SK-N-SH (cell line): ENCODE results near the gene GRB7. TPM values are rescaled to one million over a fixed set of nuclear protein-coding genes. Genes with fewer than 3 reads are reported as not detected.

Experiments
- CTCF ChIA-PET: fragments of 300-600, 350-600 bp; formaldehyde crosslinking; extraction: SDS; loops from one replicate; lab custom pipeline; 2021; lab: Yijun Ruan, JAX
- POLR2A ChIA-PET: fragments of 350-600 bp; sonication (Branson Sonifier 250); formaldehyde crosslinking; extraction: SDS; loops from one replicate; lab custom pipeline; 2020; ENCODE audit warnings: antibody characterized with exemption, inconsistent platforms; lab: Yijun Ruan, JAX
- DNase-seq: peaks from one replicate; pipeline ENCODE4 v3.0.0; 2012
- H2AFZ ChIP-seq: fragments of 200-600 bp; sonication (generic); 2 replicates; pipeline ENCODE4 v1.8.1; 2016; ENCODE audit warnings: antibody characterized with exemption, mild to moderate bottlenecking, low read depth
- H3F3A ChIP-seq: fragments of 200-600 bp; sonication (generic); replicated peaks from 2 replicates; pipeline ENCODE3; 2016; ENCODE audit warnings: antibody characterized with exemption, mild to moderate bottlenecking; ENCODE audit not compliant: insufficient read depth
- H3K27ac ChIP-seq, 2 experiments: fragments of 200-500 bp in 1 of 2; fragments of 200-600 bp in 1 of 2; sonication (Bioruptor generic) in 1 of 2; sonication (generic), shearing (Covaris generic) in 1 of 2; 2 replicates each; pipeline versions ENCODE4 v1.5.1 to v1.6.1; 2014 to 2016; ENCODE audit warnings: low read depth in 2 of 2, inconsistent platforms in 1 of 2, low read length in 1 of 2, mild to moderate bottlenecking in 1 of 2, mixed read lengths in 1 of 2
- H3K27me3 ChIP-seq: fragments of 200-600 bp; sonication (generic), shearing (Covaris generic); 2 replicates; pipeline ENCODE4 v1.6.1; 2016; ENCODE audit warnings: mixed run types; ENCODE audit not compliant: insufficient read depth
- H3K36me3 ChIP-seq, 2 experiments: fragments of 200-500 bp in 1 of 2; fragments of 200-600 bp in 1 of 2; sonication (Bioruptor generic) in 1 of 2; sonication (generic) in 1 of 2; replicated peaks in 1 of 2; 2 replicates each; pipeline versions ENCODE3 to v1.5.1; 2014 to 2016; ENCODE audit warnings: low read length in 1 of 2, mild to moderate bottlenecking in 1 of 2; ENCODE audit not compliant: insufficient read depth in 2 of 2, control insufficient read depth in 1 of 2
- H3K4me1 ChIP-seq, 2 experiments: fragments of 200-500 bp in 1 of 2; fragments of 200-600 bp in 1 of 2; sonication (Bioruptor generic) in 1 of 2; sonication (generic), shearing (Covaris generic) in 1 of 2; 2 replicates each; pipeline versions ENCODE4 v1.5.1 to v1.6.1; 2014 to 2016; ENCODE audit warnings: low read depth in 1 of 2, low read length in 1 of 2, mixed run types in 1 of 2; ENCODE audit not compliant: insufficient read depth in 2 of 2, control insufficient read depth in 1 of 2
- H3K4me2 ChIP-seq: fragments of 200-600 bp; sonication (generic), shearing (Covaris generic); 2 replicates; pipeline ENCODE4 v1.6.1; 2017; ENCODE audit warnings: mixed run types
- H3K4me3 ChIP-seq, 2 experiments: fragments of 200-500 bp in 1 of 2; fragments of 200-600 bp in 1 of 2; sonication (Bioruptor generic) in 1 of 2; sonication (generic), shearing (Covaris generic) in 1 of 2; 2 replicates each; pipeline versions ENCODE4 v1.5.1 to v1.8.1; 2014 to 2016; ENCODE audit warnings: low read depth in 2 of 2, inconsistent platforms in 1 of 2, low read length in 1 of 2, mild to moderate bottlenecking in 1 of 2, mixed read lengths in 1 of 2, moderate library complexity in 1 of 2
- H3K79me2 ChIP-seq: fragments of 200-600 bp; sonication (generic); 2 replicates; pipeline ENCODE4 v1.8.1; 2017; ENCODE audit warnings: mild to moderate bottlenecking; ENCODE audit not compliant: insufficient read depth
- H3K9ac ChIP-seq: fragments of 200-600 bp; sonication (generic); 2 replicates; pipeline ENCODE4 v1.6.1; 2017; ENCODE audit warnings: mixed run types
- H3K9me2 ChIP-seq: fragments of 200-600 bp; sonication (generic); 2 replicates; pipeline ENCODE4 v1.6.1; 2017; ENCODE audit warnings: mixed run types
- H3K9me3 ChIP-seq: fragments of 200-600 bp; sonication (generic); 2 replicates; pipeline ENCODE4 v1.6.1; 2017; ENCODE audit warnings: mixed run types, mild to moderate bottlenecking, moderate library complexity
- H4K20me1 ChIP-seq: fragments of 200-600 bp; sonication (generic); 2 replicates; pipeline ENCODE4 v1.6.1; 2017; ENCODE audit warnings: mild to moderate bottlenecking, mixed run types; ENCODE audit not compliant: insufficient read depth
- CTCF ChIP-seq: fragments of 200-600 bp; sonication (generic); IDR thresholded peaks from 2 replicates; pipeline ENCODE4 v1.6.1; 2017; ENCODE audit warnings: antibody characterized with exemption, mild to moderate bottlenecking, moderate library complexity
- ELF1 ChIP-seq: IDR thresholded peaks from 2 replicates; pipeline ENCODE4 v1.4.0; 2012
- EP300 ChIP-seq, 2 experiments: IDR thresholded peaks; 2 replicates each; pipeline versions ENCODE4 v1.4.0 to v1.6.1; 2012; ENCODE audit warnings: borderline replicate concordance in 1 of 2, low read depth in 1 of 2, low read length in 1 of 2
- FOSL2 ChIP-seq: IDR thresholded peaks from 2 replicates; pipeline ENCODE4 v1.4.0; 2012; ENCODE audit warnings: low read depth, mild to moderate bottlenecking, moderate library complexity, borderline replicate concordance
- IRF3 ChIP-seq: fragments of 150-350 bp; IDR thresholded peaks from 2 replicates; pipeline ENCODE4 v1.6.1; 2016; ENCODE audit warnings: mild to moderate bottlenecking, low read depth, low read length
- JUND ChIP-seq: IDR thresholded peaks from 2 replicates; pipeline ENCODE4 v1.4.0; 2012
- MEF2A ChIP-seq: IDR thresholded peaks from 2 replicates; pipeline ENCODE4 v1.4.0; 2012; ENCODE audit warnings: low read depth, borderline replicate concordance
- NRF1 ChIP-seq: IDR thresholded peaks from 2 replicates; pipeline ENCODE4 v1.6.1; 2012; ENCODE audit warnings: low read depth, mild to moderate bottlenecking, low read length
- PBX3 ChIP-seq: IDR thresholded peaks from 2 replicates; pipeline ENCODE4; 2012
- POLR2AphosphoS5 ChIP-seq: IDR thresholded peaks from 2 replicates; pipeline ENCODE4 v1.6.1; 2012; ENCODE audit warnings: low read depth, low read length
- RAD21 ChIP-seq: IDR thresholded peaks from 2 replicates; pipeline ENCODE4 v1.6.1; 2012; ENCODE audit warnings: mild to moderate bottlenecking, low read length
- RCOR1 ChIP-seq: fragments of 150-350 bp; IDR thresholded peaks from 2 replicates; pipeline ENCODE4 v1.6.1; 2017; ENCODE audit warnings: antibody characterized with exemption, low read length
- SIN3A ChIP-seq: IDR thresholded peaks from 2 replicates; pipeline ENCODE4 v1.6.1; 2012; ENCODE audit warnings: low read depth, mild to moderate bottlenecking, low read length, moderate library complexity, borderline replicate concordance
- TAF1 ChIP-seq: IDR thresholded peaks from 2 replicates; pipeline ENCODE4 v1.6.1; 2012; ENCODE audit warnings: low read depth, mild to moderate bottlenecking, low read length, moderate library complexity, borderline replicate concordance
- TCF12 ChIP-seq: IDR thresholded peaks from 2 replicates; pipeline ENCODE4 v1.4.0; 2012
- TEAD4 ChIP-seq: IDR thresholded peaks from 2 replicates; pipeline ENCODE4 v1.4.0; 2012; ENCODE audit warnings: mild to moderate bottlenecking, borderline replicate concordance; ENCODE audit not compliant: insufficient read depth
- USF1 ChIP-seq: IDR thresholded peaks from 2 replicates; pipeline ENCODE4 v1.4.0; 2012; ENCODE audit warnings: low read depth, borderline replicate concordance
- ZBTB33 ChIP-seq: IDR thresholded peaks from 2 replicates; pipeline ENCODE4 v1.4.0; 2012; ENCODE audit warnings: low read depth, borderline replicate concordance
- WGBS: methylation state at CpG from one replicate; pipeline ENCODE4 v1.1.6; 2017; ENCODE audit warnings: low lambda C conversion rate; 5-methylcytosine and 5-hydroxymethylcytosine counted together
- polyA plus RNA-seq, 3 experiments: library from polyadenylated mRNA; depleted of rRNA; stranded (reverse); fragments of >200 nt; gene quantifications; 2 replicates each; pipeline ENCODE4 v1.2.3, GENCODE V29; 2012

GRB7 gene
- polyA plus RNA-seq, 1 of the 3 experiments (the other 2 are of a cell fraction): not detected

GRCh38 chr17:39739885-39740356 is 2.2 kb downstream of the GRB7 start:
- H4K20me1 ChIP-seq: no peaks in the 10 kb centered on the region
- H3K4me1 ChIP-seq: no peaks in the 10 kb centered on the region
- ChIA-PET POLR2A (no interaction called here), CTCF (interaction anchor here (1.5 kb wide), 1 partner anchor 10 kb away, joined by 5 read pairs; the partner anchor contains the start of gene MIEN1)
- WGBS: 61% methylated on average over 9 of the region's 9 CpGs
- DNase-seq: peak; percentile 22
- H3K27me3 ChIP-seq: 0 out of 2 replicates have a peak, but pooled peaks cover 7% of the 10 kb centered on the region
- H3K9me2 ChIP-seq: no peaks in the 10 kb centered on the region
- no peaks in the 10 kb centered on the region for H3K79me2 ChIP-seq
- no peaks in the 10 kb centered on the region for H3K9me3 ChIP-seq
- no peak overlapping the region for H3K9ac ChIP-seq
- H2AFZ ChIP-seq: no peak overlapping the region
- H3K4me2 ChIP-seq: no peak overlapping the region
- no peak overlapping the region for H3K4me3 ChIP-seq
- TF ChIP-seq PBX3 (no peak), JUND (no peak), MEF2A (no peak), RCOR1 (no peak), ZBTB33 (no peak), SIN3A (no peak), USF1 (no peak), TAF1 (no peak), IRF3 (no peak), POLR2AphosphoS5 (no peak), CTCF (no peak), TEAD4 (no peak), ELF1 (no peak), NRF1 (no peak), FOSL2 (no peak), TCF12 (no peak), RAD21 (no peak), EP300 (IDR thresholded peaks at IDR 0.05; ENCODE audit: borderline replicate concordance in 1 of 2, low read depth in 1 of 2, low read length in 1 of 2) (no peak)
- no peaks in the 10 kb centered on the region for H3F3A ChIP-seq
- no peaks in the 10 kb centered on the region for H3K36me3 ChIP-seq
- no peak overlapping the region for H3K27ac ChIP-seq
